Amniotic stem cell (primary cell): ENCODE results near the gene TAF6L.
"Not testable (repeated sequence)": the region's sequence is repeated elsewhere in the genome, so short reads cannot be mapped to it uniquely, and the experiment has no call there.

Experiments
- DNase-seq: peaks from one replicate; lab custom pipeline; 2025; lab: John Stamatoyannopoulos, UW

Gene TAF6L, protein sequence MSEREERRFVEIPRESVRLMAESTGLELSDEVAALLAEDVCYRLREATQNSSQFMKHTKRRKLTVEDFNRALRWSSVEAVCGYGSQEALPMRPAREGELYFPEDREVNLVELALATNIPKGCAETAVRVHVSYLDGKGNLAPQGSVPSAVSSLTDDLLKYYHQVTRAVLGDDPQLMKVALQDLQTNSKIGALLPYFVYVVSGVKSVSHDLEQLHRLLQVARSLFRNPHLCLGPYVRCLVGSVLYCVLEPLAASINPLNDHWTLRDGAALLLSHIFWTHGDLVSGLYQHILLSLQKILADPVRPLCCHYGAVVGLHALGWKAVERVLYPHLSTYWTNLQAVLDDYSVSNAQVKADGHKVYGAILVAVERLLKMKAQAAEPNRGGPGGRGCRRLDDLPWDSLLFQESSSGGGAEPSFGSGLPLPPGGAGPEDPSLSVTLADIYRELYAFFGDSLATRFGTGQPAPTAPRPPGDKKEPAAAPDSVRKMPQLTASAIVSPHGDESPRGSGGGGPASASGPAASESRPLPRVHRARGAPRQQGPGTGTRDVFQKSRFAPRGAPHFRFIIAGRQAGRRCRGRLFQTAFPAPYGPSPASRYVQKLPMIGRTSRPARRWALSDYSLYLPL

GRCh38 chr11:62771144-62772021 lies at the start of gene TAF6L:
Gene TAF6L (plus strand): TSS chr11:62771396. CDS start chr11:62775784, 4,388 bp downstream.
- peak; percentile 90 for DNase-seq

DNA sequence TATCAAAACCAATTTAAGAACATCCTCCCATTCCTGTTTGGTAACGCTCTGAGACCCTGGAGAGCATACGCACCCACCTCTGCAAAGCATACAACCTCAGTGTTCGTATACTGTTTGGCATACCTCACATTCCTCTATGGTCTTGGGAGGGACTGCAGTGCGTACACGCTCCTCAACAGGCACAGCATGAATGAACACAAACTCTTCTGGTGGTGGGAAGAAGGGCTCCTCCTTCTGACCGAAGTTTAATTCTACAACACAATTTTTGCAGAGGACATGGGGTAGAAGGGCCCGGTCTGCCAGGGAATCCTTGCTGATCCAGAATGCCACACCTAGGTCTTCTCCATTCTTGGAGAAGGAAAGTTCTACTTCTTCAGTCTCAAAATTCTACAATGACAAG lies 49.2 kb upstream of the TAF6L start:
- DNase-seq, result no peak

DNA sequence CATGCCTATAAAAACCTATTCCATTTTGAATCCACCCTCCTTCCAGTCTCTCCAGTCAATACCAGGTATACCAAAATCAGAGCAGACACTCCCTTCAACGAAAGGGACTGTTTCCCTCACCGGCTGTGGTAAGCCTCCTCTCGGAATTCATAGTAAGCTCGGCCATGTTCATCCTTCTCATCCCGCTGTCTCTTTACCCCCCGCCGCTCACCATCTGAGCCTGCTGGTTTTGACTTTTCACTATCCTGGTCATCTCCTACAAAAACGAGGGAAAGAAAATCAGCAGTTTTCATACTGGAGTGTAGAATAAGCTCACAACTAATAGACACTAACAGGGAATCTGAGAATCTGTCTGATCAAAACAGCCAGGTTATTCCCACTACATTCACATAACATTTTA lies 47.0 kb upstream of the TAF6L start:
- no peak for DNase-seq

- DNase-seq, result no peak
These were observed 45.5 kb upstream of the TAF6L start for GRCh38 chr11:62725646-62726045.

GRCh38 chr11:62726156-62726914 lies 44.9 kb upstream of the TAF6L start:
- DNase-seq, result no peak

DNA sequence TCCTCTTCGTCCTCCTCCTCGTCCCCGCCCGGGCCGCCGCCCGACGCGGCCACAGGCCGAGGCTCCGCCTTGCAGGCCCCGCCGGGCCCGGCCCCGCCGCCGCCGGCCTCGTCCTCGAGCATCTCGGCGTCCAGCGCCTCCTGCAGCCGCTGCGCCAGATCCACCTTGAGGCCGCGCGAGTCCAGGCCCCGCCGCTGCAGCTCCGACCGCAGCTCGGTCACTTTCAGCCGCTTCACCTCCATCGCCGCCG lies 44.4 kb upstream of the TAF6L start:
- DNase-seq, result no peak

- DNase-seq, result peak; percentile 98
These were observed 43.9 kb upstream of the TAF6L start, which contains the start of gene HNRNPUL2 for GRCh38 chr11:62727165-62727871. Gene HNRNPUL2 (minus strand): TSS chr11:62727457. CDS start chr11:62727156, 301 bp downstream.

- DNase-seq, result peak; percentile 97
These were observed 43.4 kb upstream of the TAF6L start for GRCh38 chr11:62727872-62728170.

- DNase-seq, result peak; percentile 66
These were observed 42.8 kb upstream of the TAF6L start, which contains the start of gene TTC9C for GRCh38 chr11:62728171-62728988. Gene TTC9C (plus strand): TSS chr11:62728486. CDS start chr11:62728849, 363 bp downstream.

- DNase-seq, result not testable (repeated sequence)
These were observed 41.1 kb upstream of the TAF6L start for GRCh38 chr11:62730076-62730475.

DNA sequence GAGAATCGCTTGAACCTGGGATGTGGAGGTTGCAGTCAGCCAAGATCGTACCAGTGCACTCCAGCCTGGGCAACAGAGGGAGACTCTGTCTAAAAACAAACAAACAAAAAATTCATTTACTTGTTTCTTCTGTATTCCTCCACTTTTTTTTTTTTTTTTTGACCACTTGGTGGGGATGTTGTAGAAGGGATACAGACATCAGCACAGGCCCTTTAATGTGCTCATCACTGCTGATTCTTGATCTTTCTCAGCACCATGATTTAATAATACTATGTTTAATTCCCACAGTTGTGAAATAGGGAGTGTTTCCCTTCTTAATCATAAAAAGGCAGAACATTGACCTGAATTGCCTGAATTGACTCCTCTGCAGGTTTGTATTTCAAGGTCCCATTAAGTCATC lies 38.4 kb upstream of the TAF6L start:
- no peak for DNase-seq

DNA sequence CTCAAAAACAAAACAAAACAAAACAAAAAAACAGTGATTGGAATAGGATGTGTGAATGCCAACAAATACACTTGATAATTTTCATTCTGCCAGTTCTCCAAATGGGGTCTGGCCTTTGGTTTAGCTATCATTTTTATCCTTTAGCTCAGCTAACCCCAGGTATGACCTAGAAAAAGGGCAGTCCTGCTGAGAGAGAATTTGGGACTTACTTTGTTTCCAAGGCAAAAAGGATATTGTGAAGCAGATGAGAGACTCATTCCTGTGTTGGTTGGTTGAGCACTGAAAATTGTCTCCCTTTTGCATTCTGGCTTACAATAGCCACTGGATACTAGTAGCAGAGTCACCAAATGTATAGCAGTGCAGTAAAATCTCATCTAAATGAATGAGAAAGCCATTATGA lies 34.0 kb upstream of the TAF6L start:
- no peak for DNase-seq

- DNase-seq, result no peak
These were observed 23.6 kb upstream of the TAF6L start for GRCh38 chr11:62747475-62748160.

- DNase-seq, result not testable (repeated sequence)
These were observed 21.3 kb upstream of the TAF6L start for GRCh38 chr11:62749931-62750330.

- DNase-seq, result no peak
These were observed 18.9 kb upstream of the TAF6L start for GRCh38 chr11:62752177-62752785.

- DNase-seq, result no peak
These were observed 18.0 kb upstream of the TAF6L start for GRCh38 chr11:62752994-62753735.

DNA sequence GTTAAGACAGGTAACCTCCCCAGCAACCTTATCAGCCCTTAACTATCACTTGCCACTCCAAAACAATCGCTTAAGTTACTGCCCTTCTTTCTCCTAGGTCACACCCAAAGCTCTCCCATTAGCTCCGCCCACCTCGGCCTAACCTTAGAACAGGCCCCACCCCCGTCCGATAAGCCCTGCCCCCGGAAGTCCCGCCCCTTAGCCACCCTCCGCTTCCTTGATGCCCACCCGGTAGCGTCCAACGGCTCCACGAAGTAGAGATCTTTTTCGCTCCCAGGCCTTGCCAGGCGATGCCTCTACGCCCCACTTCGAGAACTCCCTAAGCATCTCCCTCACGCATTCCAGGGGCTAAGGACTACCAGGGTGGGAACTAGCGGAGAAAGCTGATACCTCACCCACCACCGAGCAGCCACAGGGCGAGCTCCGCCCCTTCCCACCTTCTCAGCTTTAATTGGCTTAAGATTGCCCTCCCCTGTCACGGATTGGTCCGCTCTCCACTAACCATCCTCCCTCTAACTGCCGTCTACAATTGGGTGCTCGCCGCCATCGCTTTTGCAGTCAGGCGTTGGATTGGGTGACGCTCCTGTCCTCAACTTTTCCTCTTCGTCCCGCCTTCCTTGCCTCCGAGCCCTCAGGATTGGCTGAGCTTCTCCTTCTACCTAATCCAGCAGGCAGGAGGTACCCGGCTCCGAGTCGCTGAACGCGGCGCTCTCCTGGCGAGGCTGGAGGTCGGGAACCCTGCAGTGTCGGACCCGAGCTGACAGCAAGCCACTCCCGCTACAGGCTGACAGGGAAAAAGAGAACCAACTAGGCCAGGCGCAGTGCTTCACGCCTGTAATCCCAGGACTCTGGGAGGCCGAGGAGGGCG lies 17.2 kb upstream of the TAF6L start, which contains the start of gene ZBTB3:
TSS of gene ZBTB3 (minus strand) at position 425 of the 868 bp plus-strand sequence. CDS start 496 bp downstream, outside the sequence.
- DNase-seq, result peak; percentile 95
